ENCODE measurements around the gene TRPM6. TPM values are rescaled to one million over a fixed set of nuclear protein-coding genes. Genes with fewer than 3 reads are reported as not detected.

Gene TRPM6
- total RNA-seq, 1 donor from 2014 or later: 2.6 TPM

DNA sequence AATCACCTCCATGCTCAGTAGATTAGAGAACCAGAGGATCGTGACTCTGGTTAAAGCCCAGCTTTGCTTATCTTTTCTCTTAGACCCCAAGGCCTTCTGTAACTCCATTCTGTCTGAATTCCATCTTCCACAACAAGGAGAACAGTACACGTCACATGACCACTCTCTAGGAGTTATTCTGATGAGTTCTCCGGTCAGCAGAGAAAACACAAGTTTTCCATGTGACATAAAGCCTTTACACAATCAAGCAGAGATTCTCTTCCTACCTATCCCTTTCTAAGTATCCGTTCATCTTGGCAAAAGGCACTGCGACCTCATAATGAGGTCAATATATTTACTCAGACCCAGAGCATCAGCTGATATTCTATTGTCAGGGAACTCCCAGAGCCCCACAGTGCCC lies 112.3 kb downstream of the TRPM6 start:
- no peak for DNase-seq (ENCODE audit: low spot score)

DNA sequence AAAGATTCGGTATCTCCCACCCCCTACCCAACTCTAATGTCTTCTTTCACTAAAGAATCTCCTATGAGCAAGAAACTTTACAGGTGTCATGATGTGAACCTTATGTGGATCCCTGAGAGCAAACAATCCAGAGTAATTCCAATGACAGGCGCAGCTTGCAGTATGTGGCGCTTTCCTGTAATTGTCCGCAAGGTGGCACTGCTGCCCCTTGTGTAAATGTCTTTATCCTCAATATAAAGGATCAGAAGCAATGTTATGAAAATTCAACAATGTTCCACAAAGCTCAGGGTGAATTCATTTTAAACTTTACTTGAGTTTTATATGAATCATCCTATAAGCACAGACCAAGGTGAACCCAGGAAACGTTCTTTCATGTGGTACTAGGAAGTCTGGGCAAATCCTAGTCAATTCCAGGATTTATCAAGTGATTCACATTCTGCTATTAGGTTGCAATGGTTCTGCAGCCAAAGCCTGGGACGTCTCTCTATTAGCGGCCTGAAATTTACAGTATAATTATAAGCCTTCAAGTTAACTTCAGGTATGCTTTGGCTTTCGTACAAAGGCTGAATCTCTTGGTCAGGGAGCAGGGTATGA lies 113.7 kb downstream of the TRPM6 start:
- DNase-seq (ENCODE audit: low spot score): peak; percentile 70

DNA sequence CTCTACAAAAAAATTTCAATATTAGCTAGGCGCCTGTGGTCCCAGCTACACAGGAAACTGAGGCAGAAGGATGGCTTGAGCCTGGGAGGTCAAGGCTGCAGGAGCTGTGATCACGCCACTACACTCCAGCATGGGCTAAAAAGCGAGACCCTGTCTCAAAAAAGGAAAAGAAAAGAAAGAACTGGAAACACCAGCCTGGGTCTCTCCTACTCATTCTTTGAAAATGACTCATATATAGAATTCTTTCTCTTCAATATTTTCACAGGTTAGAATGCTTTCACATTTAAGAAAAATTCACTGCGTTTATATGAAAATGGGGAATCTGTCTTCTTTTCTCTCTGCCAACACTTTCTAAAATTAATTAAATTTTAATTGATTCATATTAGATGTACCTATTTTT lies 115.6 kb downstream of the TRPM6 start:
- DNase-seq (ENCODE audit: low spot score): no peak

DNA sequence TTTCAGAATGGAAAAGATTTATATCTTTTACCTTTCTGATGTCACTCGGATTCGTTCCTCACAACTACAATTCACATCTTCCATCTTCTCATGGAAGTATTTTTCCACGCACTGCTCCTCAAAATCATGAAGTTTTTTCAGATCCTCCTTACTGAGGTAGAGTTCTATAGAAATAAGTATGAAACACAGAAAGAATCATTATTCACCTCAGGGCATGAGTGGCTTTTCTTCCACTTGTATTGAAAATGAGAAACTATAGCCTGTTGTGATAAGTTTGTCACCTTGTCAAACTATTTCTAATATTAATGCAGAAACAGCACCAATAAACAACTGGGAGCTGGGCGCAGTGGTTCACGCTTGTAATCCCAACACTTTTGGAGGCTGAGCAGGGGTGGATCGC lies 116.0 kb downstream of the TRPM6 start:
- no peak for DNase-seq (ENCODE audit: low spot score)

DNA sequence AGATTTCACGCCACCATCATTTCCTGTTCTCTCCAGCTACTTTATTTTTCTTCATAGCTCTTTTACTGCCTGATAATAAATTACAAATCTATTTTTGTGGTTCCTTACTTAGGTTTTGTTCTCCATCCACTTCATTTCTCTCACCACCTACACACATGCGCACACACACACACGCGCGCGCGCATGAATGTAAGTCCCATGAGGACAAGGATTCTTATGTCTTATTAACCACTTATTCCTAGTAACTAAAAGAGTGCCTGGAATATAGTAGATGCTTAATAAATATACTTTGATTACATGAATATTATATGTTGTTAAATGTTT lies 116.5 kb downstream of the TRPM6 start:
- DNase-seq (ENCODE audit: low spot score): no peak

DNA sequence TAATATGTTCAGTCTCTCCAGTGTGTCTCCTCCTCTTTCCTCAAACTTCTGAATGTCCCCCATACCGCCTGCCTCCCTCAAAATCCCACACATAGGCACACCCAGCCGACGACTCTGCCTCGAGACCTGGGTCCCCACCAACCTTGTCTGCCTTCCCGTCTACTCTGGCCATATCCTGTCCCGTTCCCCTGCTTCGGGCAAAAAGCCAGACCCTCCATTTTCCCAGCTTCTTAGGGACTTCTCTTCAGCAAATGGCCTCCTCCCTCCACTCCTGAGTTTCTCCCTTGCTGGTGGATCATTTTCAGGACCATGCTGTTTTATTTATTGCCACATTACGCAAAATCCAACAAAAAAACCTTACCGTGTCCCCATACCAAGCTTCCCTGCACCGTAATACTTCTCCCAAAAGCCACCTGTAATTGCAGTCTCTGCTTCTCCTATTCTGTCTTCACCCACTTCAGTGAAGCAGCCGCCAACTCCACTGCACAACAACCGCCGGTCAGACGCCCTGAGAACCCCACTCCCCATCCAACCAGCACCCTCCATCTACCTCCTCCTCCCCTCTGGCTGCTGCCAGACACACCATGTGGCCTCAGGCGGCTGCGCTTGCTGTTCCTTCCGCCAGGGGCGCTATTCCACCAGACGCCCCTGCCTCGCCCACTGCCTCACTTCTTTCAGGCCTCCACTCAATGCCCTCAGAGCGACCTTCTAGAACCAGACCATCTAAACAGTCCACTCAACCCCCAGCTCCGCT lies 117.0 kb downstream of the TRPM6 start:
- no peak for DNase-seq (ENCODE audit: low spot score)

DNA sequence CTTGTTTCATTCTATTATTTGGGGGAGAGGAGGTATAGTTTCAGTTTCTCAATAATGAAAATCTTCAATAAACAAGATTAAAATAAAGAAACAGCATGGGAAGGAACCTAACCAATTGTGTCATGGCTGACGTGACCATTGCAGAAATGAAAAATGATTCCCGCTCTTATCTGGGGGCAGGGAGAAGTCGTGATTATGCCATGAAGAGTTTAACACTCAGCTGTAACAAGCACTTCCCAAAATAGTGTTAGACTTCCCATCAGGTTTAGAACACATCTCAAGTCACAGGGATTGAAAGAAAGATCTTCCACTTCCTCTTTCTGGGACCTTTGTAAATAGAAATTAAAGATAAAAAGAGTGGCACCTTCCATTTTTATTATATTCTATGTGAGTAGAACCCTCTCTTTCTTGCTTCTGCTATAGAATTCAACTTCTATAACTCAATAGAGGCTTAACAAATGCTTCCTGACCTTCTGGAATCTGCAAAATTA lies 122.2 kb downstream of the TRPM6 start:
- DNase-seq (ENCODE audit: low spot score): no peak

DNA sequence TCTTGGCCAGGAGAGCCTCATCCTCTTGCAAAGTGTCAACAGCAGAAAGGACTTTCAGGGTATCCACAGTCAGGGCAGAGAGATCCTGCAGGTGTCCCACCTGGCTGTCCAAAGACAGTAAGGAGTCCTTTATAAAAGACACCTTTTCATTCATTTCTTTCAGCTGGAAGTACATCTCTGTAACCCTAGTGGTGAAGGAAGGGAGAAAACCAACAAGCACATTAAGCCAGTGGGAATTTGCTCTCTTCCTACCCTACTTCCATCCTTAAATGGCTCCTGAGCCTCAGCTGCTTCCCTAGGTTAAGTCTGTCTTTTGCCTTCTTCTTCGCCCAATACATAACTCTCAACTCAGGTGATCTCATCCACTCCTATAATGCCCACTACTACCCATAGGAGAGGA lies 124.8 kb downstream of the TRPM6 start:
- DNase-seq (ENCODE audit: low spot score): no peak

DNA sequence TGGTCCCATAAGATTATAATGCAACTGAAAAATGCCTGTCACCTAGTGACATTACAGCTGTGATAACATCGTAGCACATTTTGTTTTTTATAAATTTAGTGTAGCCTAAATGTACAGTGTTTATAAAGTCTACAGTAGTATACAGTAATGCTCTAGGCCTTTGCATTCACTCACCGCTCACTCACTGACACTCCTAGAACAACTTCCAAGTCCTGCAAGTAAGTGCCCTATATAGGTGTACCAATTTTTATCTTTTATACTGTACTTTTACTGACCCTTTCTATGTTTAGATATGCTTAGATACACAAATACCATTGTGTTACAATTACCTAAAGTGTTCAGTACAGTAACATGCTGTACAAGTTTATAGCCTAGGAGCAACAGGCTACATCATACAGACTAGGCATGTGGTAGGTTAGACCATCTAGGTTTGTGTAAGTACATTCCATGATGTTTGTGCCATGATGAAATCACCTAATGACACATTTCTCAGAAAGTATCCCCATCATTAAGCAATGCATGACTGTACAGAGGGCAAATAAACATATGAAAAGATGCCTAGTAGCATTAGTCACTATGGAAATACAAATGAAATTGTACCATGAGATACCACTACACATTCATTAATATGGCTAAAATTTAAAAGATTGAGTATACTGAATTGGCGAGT lies 127.6 kb downstream of the TRPM6 start:
- DNase-seq (ENCODE audit: low spot score): no peak

DNA sequence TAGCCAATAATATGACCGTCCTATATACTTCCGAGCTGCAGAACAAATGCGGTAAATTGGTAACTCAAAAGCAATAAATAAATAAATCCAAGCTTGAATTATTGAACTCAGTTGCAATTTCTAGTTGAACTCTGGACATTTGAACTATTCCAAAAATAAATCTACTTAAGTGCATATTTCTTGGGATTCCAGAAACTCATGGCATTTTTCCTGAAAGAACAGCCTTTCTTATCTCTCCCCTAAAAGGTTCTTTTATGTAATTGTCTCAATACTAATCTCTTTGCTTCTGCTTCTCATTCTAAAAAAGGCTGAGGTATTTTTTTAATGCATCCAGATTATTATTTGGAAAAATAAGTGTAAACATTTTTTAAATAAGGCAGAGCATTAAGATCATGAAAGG lies 131.7 kb downstream of the TRPM6 start:
- no peak for DNase-seq (ENCODE audit: low spot score)

DNA sequence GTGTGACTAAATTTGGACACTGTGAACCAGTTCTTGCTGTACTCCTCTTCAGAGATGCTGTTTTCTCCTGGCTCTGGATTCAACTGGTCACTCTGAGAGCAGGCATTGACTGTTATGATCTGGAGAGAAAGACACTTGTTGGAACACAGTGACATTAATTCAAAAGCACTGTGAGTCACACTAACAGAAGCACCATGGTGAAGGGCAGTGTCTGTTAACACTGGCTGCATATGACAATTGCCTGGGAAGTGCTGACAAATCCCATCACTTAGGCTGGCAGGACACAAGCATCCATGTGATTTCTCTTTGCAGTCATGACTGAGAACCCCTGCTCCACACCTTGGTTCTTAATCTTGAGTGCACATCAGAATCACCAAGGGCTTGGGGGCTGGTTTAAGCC lies 132.4 kb downstream of the TRPM6 start:
- no peak for DNase-seq (ENCODE audit: low spot score)

DNA sequence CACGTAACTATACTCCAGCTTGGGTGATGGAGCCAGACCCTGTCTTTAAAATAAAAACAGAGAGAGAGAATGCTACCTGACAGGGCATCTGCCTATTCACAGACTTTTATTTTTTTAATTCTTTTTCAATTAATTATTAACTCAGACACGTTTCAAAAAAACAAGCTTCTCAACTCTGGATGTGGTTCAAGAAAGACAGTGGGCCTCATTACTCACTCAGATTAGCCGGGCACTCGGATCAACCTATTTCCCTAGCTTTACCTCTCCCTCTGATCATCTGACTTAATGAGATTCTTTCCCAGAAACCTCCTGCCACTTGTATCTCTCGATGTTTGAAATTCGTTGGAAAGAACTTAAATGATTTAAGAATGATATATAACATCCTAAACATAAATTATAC lies 134.1 kb downstream of the TRPM6 start:
- no peak for DNase-seq (ENCODE audit: low spot score)

DNA sequence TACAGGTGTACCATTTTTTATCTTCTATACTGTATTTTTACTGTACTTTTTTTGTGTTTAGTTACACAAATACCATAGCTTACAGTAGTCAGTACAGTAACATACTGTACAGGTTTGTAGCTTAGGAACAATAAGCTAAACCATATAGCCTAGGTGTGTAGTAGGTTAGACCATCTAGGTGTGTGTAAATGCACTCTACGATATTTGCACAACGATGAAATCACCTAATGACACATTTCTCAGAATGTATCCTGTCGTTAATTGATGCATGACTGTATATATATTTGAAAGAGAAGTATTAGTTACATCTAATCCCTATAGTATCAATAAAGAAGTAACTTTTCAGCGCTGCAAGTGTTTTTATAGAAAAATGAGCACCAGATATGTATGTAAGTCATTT lies 138.8 kb downstream of the TRPM6 start:
- no peak for DNase-seq (ENCODE audit: low spot score)

DNA sequence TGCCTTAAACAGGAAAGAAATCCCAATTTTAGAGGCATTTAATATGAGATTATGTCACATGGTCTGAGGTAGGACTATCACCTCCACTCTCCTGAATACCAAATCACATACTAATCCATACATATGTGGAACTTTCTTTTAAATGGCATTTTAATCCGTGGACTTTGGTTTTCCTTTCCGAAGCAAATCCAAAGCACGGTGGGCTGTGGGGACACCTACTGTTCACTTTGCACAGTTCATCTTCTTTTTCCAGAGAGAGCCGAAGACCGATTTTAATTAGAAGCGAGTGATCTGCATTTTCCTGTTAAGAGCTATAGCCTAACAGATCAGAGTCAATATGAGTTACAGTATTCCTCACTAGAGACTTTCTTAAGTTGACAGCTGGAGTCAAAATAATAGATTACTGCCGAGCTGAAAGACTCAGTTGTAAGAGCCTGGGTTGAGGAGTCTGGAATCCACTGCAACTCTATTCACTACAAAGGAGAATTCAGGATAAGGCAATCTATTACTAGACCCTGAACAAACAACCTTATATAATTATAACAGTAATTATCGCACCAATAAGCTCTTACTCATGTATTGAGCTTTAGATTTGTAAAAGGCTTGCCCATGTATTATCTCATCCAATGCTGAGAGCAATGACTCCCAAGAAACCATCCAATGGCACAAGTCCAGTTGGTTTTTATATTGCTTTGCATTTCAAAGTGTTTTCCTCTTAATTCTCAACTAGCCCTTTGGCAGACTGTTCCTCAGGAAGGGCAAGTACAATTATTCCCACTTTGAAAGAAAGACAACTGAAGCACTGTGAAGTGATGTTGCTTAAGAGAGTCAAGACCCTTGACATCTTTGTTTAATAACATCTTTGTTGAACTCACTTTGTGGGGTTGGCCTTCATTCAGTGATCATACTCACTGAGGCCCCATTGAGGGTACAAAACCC lies 144.7 kb downstream of the TRPM6 start:
- no peak for DNase-seq (ENCODE audit: low spot score)

DNA sequence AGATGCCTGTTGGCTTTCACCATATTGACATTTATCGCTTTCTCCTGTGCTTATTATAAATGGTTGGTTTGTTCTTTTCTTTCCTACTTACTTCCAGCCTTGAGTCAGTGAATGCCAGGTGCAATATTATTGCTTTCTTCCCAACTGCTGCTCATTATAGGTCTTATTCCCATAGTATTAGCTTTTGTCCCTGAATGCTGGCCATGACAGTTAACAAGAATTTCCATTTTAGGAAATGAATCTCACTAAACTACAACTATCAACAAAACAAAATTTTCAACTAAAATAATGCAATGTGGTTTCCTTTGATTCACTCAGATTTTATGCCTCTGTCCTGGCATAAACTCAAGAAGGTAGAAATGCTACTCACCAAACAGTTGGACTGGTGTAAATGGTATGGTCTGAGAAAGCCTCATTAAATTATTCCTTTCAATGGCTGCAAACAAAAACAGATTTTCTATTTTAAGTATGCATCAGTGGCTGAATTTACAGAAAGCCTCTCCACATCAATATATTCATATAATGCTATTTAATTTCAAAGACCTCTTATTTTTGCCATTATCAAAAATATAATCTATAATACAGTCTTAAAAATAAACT lies 145.4 kb downstream of the TRPM6 start:
- no peak for DNase-seq (ENCODE audit: low spot score)

DNA sequence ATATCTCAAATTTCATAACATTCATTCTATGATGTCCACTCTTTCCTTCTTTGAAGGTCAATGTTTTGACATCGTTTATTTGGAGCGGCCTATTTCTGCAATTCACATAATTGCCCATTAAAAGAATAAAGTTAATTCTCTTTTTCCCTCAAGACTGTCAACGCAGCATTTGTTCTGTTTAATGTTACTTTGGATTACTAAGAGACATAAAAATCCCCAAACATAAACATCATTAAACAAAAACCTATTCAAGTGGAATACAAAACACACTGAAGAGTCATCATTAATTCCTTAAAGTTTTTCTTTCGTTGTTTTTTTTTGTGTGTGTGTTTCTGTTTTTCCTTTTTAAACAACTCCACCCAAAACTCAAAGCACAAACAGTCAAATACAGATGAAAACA lies 151.1 kb downstream of the TRPM6 start:
- no peak for DNase-seq (ENCODE audit: low spot score)

DNA sequence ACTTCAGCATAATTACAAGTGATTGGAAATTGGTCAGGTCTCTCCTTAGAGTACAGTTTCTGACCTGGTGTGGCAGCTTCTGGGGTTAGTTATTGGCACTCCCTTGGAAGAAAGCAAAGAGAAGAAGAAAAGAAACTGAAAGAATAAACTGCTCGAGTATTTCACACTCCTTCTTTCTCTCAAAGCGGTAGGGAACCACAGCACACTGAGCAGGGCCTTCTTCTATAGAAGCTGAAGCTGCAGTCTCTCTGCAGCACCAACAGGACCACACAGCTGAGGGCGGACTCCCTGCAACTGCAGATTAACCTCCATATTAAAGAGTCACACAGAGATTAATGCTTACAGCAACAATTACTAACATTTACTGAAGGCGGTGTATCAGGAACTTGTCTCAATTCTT lies 152.0 kb downstream of the TRPM6 start:
- no peak for DNase-seq (ENCODE audit: low spot score)

DNA sequence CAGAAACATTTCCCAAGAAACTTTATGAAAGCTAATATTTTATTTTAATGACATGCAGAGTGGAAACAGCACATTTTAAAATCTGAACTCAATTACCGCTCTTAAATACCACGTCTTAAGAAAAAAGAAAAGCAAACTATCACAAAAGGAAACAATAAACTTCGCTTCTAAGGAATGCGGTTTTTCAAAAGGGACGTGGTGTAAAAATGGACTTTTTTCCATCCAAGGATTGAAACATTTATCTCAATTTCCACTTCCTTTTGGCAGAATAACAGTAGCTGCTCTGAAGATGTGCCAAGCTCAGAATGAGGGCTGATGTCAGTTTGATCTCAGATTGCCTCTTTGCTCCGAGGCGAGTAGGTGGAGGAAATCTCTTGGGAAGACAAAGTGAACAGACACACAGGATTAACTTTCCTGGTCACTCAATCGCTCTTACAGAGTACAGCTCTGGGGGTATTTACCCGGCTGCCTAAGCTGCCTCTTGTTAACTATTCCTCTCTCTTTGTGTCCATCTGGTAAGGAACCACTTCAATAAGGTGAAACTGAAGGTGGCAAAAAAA lies 158.5 kb downstream of the TRPM6 start:
- no peak for DNase-seq (ENCODE audit: low spot score)

DNA sequence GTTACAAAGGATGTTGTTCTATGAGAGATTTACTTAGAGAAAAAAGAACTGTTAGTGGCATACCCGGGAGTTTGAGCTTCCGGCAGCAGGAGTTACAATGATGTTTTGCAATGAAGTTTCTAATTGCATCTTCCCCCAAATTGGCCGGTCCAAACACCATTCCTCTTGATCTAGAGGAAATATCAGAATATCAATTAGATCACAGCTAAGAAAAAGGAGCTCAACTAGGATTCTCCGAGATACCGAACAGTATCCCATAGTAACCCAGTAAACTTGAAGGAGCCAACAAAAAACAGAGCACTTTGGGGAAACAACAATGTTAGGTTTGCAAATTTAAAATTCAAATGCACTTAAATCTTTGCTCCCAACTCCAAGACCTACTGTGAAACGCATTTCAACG lies 159.5 kb downstream of the TRPM6 start:
- no peak for DNase-seq (ENCODE audit: low spot score)

DNA sequence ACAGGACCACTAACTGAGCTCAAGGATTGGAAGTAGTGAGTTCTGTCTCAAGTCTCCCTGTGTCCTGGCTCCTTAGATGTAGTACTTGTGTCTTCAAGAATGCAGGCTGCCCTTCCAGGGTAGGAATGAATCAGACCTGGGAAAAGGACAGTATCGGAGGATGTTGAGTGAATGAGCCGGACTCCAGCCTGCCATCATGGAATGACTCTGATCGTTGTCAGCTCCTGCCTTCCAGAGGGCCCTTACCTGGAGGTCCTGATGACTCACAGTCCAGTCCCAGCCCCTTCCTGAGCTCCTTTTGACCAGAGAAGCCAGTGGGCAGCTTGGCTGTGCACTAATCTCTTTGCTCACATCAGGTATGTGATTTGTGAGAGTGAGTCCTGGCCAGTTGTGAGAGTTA lies 161.1 kb downstream of the TRPM6 start:
- DNase-seq (ENCODE audit: low spot score): no peak

DNA sequence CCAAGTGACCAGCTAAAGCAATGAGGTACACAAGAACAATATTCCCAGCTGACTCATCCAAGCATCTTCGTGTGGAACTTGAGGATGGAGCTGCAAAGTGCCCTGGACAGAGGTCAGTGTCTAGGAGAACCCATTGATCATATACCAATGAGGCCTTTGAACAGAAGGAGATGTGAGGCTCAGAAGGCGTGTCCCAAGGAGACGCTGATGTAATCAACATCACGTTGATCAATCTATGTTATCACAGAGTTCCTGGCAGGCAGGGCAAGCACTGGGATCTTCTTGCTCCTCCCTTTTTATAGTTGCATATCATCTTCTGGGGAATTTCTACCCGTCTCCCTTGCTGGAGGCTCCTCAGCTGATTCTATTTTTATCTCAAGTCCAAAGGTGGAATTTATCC lies 163.4 kb downstream of the TRPM6 start:
- DNase-seq (ENCODE audit: low spot score): no peak

All from ureter (tissue), 1 donor.